K562 treated with DMSO at 1 percent for 4 hours (cell line): Measurements from ENCODE around the gene ATG9B. TPM values are rescaled to one million over a fixed set of nuclear protein-coding genes. Genes with fewer than 3 reads are reported as not detected.

Source experiments
- total RNA-seq: library from RNA; unstranded; fragments of 300-600 nt; gene quantifications from 2 replicates; pipeline ENCODE4 v1.2.3, GENCODE V29; 2022; ENCODE audit not compliant: insufficient read depth

Gene ATG9B, protein sequence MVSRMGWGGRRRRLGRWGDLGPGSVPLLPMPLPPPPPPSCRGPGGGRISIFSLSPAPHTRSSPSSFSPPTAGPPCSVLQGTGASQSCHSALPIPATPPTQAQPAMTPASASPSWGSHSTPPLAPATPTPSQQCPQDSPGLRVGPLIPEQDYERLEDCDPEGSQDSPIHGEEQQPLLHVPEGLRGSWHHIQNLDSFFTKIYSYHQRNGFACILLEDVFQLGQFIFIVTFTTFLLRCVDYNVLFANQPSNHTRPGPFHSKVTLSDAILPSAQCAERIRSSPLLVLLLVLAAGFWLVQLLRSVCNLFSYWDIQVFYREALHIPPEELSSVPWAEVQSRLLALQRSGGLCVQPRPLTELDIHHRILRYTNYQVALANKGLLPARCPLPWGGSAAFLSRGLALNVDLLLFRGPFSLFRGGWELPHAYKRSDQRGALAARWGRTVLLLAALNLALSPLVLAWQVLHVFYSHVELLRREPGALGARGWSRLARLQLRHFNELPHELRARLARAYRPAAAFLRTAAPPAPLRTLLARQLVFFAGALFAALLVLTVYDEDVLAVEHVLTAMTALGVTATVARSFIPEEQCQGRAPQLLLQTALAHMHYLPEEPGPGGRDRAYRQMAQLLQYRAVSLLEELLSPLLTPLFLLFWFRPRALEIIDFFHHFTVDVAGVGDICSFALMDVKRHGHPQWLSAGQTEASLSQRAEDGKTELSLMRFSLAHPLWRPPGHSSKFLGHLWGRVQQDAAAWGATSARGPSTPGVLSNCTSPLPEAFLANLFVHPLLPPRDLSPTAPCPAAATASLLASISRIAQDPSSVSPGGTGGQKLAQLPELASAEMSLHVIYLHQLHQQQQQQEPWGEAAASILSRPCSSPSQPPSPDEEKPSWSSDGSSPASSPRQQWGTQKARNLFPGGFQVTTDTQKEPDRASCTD
- total RNA-seq: 2.0 TPM in 1 of 2 replicates, not detected in the other

DNA sequence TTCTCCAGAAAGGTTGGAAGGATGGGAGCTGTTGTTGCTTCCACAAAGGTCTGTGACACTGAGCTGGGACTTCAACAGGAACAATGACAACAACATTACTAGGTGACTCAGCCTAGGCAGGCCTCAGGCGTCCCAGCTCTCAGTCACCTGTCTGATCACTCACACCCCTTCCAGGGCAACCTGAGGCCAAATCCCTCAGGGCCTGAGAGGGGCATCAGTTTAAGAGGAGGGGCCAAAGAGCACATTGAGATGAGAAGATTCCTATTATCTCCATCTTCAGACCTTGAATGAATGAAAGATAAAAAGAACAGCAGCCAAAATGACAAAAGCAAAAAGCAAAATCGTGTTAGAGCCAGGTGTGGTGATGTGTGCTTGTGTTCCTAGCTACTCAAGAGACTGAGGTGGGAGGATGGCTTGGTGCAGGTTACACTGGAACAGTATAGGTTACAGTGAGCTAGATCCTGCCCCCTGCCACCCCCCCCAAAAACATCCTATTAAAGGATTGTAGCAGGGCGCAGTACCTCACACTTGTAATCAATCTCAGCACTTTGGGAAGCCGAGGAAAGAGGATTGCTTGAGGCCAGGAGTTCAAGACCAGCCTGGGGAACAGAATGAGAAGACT, at the start of gene ATG9B:
Gene ATG9B (minus strand): TSS at position 60 of the 622 bp plus-strand sequence. CDS start 71 bp downstream, outside the sequence.

DNA sequence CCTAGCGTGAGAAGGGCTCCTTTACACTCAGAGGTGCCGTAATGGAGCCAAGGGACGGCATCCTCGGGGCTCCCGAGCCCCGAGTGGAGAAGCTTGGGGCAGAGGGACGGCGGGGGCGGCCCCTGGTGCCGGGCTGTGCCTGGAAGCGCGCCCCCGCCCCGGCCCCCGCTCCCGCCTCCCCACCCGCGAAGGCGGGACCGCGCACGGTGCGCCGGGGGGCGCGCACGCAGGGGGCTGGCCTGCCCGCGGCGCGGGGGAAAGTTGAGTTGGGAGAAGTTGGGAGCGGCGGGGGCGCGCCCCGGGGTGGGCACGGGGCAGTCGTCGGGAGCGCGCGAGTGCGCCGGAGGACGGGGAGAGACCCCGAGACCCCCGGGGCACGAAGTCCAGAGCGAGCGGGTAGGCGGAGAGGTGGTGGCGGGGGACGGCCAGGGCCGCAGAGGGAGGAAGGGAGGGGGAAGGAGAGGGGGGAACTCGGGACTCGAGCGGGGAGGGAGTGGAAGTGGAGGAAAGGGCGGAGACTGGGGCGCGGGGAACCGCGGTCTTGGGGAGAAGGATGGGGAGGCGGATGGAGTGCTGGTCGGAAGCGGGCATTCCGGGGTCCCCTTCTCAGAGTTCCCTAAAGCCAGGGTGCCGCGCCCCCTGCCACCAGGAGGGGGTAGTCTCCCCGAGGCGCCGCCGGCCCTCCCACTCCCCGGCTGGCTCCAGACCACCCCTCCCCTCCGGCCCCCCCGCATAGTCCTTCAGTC, 35.2 kb upstream of the ATG9B start, which contains the start of gene SLC4A2:
Gene SLC4A2 (plus strand): TSS at position 223 of the 746 bp plus-strand sequence. CDS start 2,399 bp downstream, outside the sequence.

DNA sequence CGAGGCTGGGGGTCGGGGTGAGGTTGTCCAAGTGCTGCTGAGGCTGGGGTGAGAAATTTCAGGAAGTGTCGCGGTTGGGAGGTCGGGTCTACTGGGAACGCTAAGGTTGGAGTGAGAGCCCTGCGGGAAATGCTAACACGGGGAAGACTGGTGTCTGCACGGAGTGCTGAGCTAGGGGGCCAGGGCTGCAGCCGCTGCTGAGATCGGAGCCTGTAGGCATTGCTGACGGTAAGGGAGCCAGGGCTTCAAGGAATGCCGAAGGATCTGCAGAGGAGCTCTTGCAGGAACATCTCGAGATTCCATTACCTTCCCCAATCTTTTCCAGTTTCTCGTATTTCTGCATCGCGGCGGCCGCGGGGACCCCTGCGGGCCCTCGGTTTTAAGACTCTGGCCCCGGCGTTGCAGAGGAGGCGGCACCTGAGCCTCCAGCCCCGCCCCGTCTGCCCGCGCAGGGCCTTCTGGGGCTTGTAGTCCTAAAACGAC, 33.3 kb upstream of the ATG9B start, which contains the start of gene CDK5:
Gene CDK5 (minus strand): TSS at position 392 of the 483 bp plus-strand sequence. CDS start 49 bp downstream, at position 343.

DNA sequence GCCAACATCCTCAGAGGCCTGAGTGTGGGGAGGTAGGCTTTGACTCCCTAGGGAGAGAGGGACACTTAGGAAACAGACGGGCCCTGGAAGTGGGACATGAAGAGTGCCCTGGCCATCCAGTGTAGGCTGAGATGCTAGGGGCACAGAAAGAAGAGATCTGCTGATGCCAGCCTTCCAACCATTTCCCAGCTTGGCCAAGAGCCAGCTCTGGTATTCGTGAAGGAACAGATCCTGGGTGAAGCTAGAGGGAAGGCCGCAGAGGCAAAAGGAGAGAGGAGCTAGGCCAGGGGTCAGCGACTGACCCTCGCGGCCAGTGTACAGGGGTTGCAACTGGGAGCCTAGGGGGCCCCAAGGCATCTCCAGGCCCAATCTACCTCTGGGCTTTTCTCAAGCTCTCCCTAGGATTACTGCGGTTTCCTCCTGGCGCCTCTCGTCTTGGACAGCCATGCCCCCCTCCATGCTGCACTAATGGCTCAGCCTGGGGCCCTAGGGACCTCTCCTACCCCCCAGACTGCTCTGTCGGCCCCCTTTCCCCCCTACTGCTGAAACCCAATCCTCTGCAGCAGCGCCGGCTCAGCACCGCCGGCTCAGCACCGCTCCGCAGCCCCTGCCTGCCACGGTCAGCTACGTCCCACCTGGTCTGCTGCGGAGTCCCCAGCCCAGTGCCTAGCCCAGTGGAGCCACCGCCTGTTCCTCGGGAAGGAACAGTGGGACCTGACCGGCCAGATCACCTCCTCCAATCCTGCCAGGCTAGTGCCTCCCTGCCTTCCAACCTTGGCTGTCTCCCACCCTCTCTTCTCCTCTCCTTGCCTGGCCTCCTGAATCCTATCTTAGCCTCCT, 23.9 kb upstream of the ATG9B start, which contains the start of gene ASIC3:
Gene ASIC3 (plus strand): TSS at position 556 of the 840 bp plus-strand sequence. CDS start 355 bp downstream, outside the sequence.

DNA sequence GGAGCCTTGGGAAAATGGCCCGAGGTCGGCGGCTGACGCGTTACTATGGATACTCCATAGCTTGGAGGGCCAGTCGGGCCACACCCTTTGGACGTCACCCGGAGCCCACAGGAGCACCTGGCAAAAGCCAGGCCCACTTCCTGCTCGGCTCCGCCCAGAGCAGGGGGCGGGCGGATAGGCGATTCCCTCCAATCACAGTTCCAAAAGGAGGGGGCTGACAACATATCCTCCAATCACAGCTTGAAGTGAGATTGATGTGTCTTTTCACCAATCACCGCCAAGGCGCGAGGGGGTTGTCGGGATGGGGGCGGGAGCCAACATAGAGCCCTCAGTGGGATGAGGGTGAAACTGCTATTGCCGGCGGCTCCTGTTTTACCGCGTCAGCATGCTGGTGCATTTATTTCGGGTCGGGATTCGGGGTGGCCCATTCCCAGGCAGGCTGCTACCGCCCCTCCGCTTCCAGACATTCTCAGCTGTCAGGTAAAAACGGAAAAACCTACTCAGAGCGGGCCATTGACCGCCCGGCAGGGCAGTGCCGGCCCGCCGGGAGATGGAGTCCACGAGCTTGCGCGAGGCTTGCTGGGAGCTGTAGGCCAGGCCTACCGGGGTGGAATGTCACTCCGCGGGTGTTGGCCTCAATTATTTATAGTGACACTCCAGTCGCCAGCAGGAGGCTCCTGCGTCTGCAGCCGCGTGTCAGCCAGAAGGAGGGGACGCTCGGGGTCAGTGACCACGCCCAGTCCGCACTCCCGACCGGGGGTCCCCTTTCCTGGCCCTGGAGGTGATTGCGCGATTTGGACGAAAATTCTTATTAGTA, 4.0 kb upstream of the ATG9B start, which contains the start of gene ABCB8:
Gene ABCB8 (plus strand): TSS at position 320 of the 817 bp plus-strand sequence. CDS start 66 bp downstream, at position 386.

DNA sequence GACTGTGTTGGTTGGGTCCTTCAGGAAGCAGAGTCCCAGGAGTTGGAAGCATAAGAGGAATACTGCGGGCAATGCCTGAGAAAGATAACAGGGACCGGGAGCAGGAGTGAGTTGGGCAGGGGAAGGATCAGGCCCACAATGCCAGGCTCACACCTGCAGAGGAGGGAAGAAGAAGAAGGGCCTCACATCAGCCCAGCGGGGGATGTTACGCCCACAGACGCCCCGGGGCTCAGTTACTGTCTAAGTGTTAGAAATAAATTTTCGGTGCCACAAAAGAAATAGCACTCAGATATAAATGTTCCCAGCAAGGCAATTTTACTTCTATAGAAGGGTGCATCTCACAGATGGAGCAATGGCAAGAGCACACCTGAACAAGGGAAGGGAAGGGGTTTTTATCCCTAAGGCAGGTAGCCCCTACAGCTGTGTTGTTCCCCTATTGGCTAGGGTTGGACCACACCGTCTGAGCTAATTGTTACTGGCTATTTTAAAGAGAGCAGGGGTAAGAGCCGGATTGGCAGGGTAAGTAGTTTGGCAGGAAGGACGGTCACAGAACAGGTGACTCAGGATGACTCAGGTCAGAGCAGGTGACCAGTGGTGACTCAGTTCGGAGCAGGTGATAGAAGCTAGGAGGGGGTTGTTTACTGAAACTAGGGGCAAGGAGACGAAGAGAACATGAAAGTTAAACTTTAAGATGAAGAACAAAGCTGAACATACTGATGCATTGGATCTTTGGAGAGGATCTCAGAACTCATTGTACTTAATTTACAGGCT, 33.7 kb downstream of the ATG9B start, which contains the start of gene NOS3:
Gene NOS3 (plus strand): TSS at position 602 of the 771 bp plus-strand sequence. CDS start 2,787 bp downstream, outside the sequence.

DNA sequence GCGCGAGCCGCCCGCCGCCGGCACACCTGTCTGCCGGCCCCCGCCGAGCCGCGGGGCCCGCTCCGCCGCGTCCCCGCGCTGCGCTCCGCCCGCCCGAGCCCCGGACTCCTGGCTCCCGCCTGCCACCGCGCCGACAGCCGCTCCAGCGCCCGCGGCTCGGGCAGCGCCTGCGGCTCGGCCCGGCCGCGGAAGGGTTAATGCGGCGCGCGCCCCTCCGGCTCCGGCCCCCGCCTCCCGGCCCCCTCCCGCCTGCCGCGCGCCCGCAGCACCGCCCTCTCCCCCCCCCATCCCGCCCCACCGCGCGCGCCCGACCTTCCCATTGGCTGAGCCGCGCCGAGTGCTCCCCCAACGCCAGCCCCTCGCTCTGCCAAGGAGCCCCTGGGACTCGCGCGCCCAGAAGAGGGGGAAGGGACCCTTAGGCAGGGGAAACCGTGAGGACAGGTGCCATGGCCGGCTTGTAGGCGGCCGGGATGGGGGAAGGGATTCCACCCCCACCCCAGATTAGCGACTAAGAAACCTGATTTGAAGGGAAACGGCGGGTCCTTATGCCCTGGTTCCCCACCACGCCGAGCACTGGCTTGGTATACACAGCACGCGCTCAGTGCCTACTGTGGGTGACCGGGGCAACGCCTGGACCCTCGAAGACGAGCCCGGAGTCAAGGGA, 46.0 kb downstream of the ATG9B start, which contains the start of gene KCNH2:
Gene KCNH2 (minus strand): TSS at position 196 of the 664 bp plus-strand sequence. CDS start 408 bp downstream, outside the sequence.

Other genes with a start within 250 kb of the ATG9B start
- gene TMEM176B, start 224.1 kb downstream of the ATG9B start, total RNA-seq: 1.2 TPM in 1 of 2 replicates, not detected in the other
- gene TMEM176A, start 223.7 kb downstream of the ATG9B start, total RNA-seq: 0.84 and 1.2 TPM in 2 replicates
- not detected in 2 replicates for gene AOC1, start 172.0 kb downstream of the ATG9B start, total RNA-seq
- gene KCNH2, start 46.2 kb downstream of the ATG9B start, total RNA-seq: 237 and 415 TPM in 2 replicates
- gene NOS3, start 33.5 kb downstream of the ATG9B start, total RNA-seq: 52.5 and 62.3 TPM in 2 replicates
- gene ABCB8, start 4.0 kb upstream of the ATG9B start, total RNA-seq: 38.5 and 41.9 TPM in 2 replicates
- 6.6 and 9.8 TPM in 2 replicates for gene ASIC3, start 24.0 kb upstream of the ATG9B start, total RNA-seq
- 40.4 and 43.9 TPM in 2 replicates for gene CDK5, start 33.4 kb upstream of the ATG9B start, total RNA-seq
- gene SLC4A2, start 35.1 kb upstream of the ATG9B start, total RNA-seq: 296 and 338 TPM in 2 replicates
- gene FASTK, start 56.3 kb upstream of the ATG9B start, total RNA-seq: 110 and 123 TPM in 2 replicates
- gene TMUB1, start 59.0 kb upstream of the ATG9B start, total RNA-seq: 233 and 285 TPM in 2 replicates
- gene AGAP3, start 62.0 kb upstream of the ATG9B start, total RNA-seq: 62.0 and 96.8 TPM in 2 replicates
- not detected in 2 replicates for gene GBX1, start 143.2 kb upstream of the ATG9B start, total RNA-seq
- gene ASB10, start 162.8 kb upstream of the ATG9B start, total RNA-seq: not detected in 2 replicates
- gene H2BK1, start 186.0 kb upstream of the ATG9B start, total RNA-seq: not detected in 2 replicates
- 42.8 and 52.5 TPM in 2 replicates for gene ABCF2, start 202.7 kb upstream of the ATG9B start, total RNA-seq
- gene CHPF2, start 208.0 kb upstream of the ATG9B start, total RNA-seq: 36.8 and 52.9 TPM in 2 replicates
- 4.3 and 5.3 TPM in 2 replicates for gene SMARCD3, start 224.2 kb upstream of the ATG9B start, total RNA-seq